Fibroblast of lung (primary cell): Measurements from ENCODE around the gene FBXL17. TPM values are rescaled to one million over a fixed set of nuclear protein-coding genes. Genes with fewer than 3 reads are reported as not detected.
A peak's percentile ranks its signal among the peaks of the same experiment; 100 is the strongest.

Source experiments
- DNase-seq, 2 donors: peaks; one replicate each; pipeline versions ENCODE4 v3.0.0 to v3.0.0-alpha.2; 2010; ENCODE audit warnings: low read depth in 2 of 2
- H2AFZ ChIP-seq: 2 replicates; pipeline ENCODE4 v1.5.1; 2012; ENCODE audit warnings: low read length, control low read depth, inconsistent platforms
- H3K27ac ChIP-seq: 2 replicates; pipeline ENCODE4 v1.5.1; 2011; ENCODE audit warnings: low read length, control low read depth; ENCODE audit not compliant: insufficient read depth
- H3K27me3 ChIP-seq: 2 replicates; pipeline ENCODE4 v1.5.1; 2011; ENCODE audit warnings: mild to moderate bottlenecking, low read length; ENCODE audit not compliant: control insufficient read depth, insufficient read depth
- H3K36me3 ChIP-seq: 2 replicates; pipeline ENCODE4 v1.5.1; 2011; ENCODE audit warnings: low read length; ENCODE audit not compliant: control insufficient read depth, insufficient read depth
- H3K4me1 ChIP-seq: 2 replicates; pipeline ENCODE4 v1.5.1; 2011; ENCODE audit warnings: low read length; ENCODE audit not compliant: control insufficient read depth, insufficient read depth; ENCODE audit errors: extremely low read depth
- H3K4me2 ChIP-seq: 2 replicates; pipeline ENCODE4 v1.5.1; 2011; ENCODE audit warnings: low read length, control low read depth; ENCODE audit not compliant: insufficient read depth; ENCODE audit errors: extremely low read depth
- H3K4me3 ChIP-seq, 4 experiments: fragments of 200-600 bp in 1 of 4; sonication (generic) in 1 of 4; replicated peaks in 1 of 4; 2 replicates each; pipeline ENCODE4 v1.5.1; 2011 to 2016; ENCODE audit warnings: low read length in 4 of 4, low read depth in 3 of 4, mild to moderate bottlenecking in 3 of 4, control low read depth in 2 of 4, inconsistent platforms in 1 of 4, mixed read lengths in 1 of 4; ENCODE audit not compliant: insufficient read depth in 1 of 4; ENCODE audit errors: control extremely low read depth in 1 of 4
- H3K79me2 ChIP-seq: 2 replicates; pipeline ENCODE4 v1.5.1; 2012; ENCODE audit warnings: mild to moderate bottlenecking, low read length, inconsistent platforms; ENCODE audit not compliant: control insufficient read depth, insufficient read depth
- H3K9ac ChIP-seq: 2 replicates; pipeline ENCODE4 v1.5.1; 2011; ENCODE audit warnings: mild to moderate bottlenecking, low read length, control low read depth; ENCODE audit not compliant: insufficient read depth
- H3K9me3 ChIP-seq: 2 replicates; pipeline ENCODE4 v1.5.1; 2012; ENCODE audit warnings: low read depth, low read length; ENCODE audit not compliant: control insufficient read depth, insufficient read depth
- H4K20me1 ChIP-seq: 2 replicates; pipeline ENCODE4 v1.5.1; 2011; ENCODE audit warnings: low read length; ENCODE audit not compliant: control insufficient read depth, insufficient read depth; ENCODE audit errors: extremely low read depth
- EZH2 ChIP-seq: IDR thresholded peaks from 2 replicates; pipeline ENCODE4 v1.5.1; 2012; ENCODE audit warnings: low read length, control low read depth, mild to moderate bottlenecking; ENCODE audit errors: missing control alignments
- polyA plus RNA-seq, 2 donors: library from polyadenylated mRNA; depleted of rRNA in 1 of 2; stranded (reverse) in 1 of 2; unstranded in 1 of 2; fragments of >200 nt; gene quantifications; 2 replicates each; pipeline ENCODE4 v1.2.1, GENCODE V29; 2011 to 2012; ENCODE audit warnings: missing spikeins in 1 of 2
- total RNA-seq: library from RNA; depleted of rRNA; stranded (reverse); fragments of >200 nt; gene quantifications from 2 replicates; pipeline ENCODE4 v1.2.1, GENCODE V29; 2014
- TF ChIP-seq, protein P1 (sequence below), 2 donors: IDR thresholded peaks in 1 of 2; conservative IDR thresholded peaks in 1 of 2; 1 replicate in 1 of 2; 2 replicates in 1 of 2; pipeline ENCODE4 v1.5.1; 2011 to 2012; ENCODE audit warnings: low read length in 2 of 2, control low read depth in 1 of 2, inconsistent platforms in 1 of 2, low read depth in 1 of 2, mild to moderate bottlenecking in 1 of 2

FBXL17 gene
- total and polyA plus RNA-seq, 2 donors (not counting 1 experiment from before 2014, with no cell fraction given) = 7.1 to 8.3 TPM

DNA sequence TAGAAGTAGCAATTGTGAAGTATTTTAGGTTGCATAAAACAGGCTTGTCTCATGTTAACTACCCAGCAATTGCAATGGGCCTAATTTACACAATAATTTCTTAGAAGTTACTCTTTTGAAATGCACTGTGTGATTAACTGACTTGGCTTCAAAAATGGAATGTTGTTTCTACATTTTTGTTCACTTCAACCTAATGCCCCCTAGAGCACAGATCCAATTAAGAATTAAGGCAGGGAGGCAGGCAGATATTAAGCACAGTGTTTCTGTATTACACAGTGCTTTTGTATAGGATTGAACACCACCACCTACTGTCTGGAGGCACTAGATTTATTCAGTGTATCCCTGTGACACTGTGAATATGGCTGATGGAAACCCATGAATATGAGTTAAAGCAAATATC, 302.1 kb downstream of the FBXL17 start:
- no peak overlapping the region for H3K4me3 ChIP-seq
- no peak overlapping the region for H3K9ac ChIP-seq
- H3K9me3 ChIP-seq = no peaks in the 10 kb centered on the region
- DNase-seq = peak; percentile 19 to 20
- no peaks in the 10 kb centered on the region for H4K20me1 ChIP-seq
- H3K36me3 ChIP-seq = no peaks in the 10 kb centered on the region
- no peaks in the 10 kb centered on the region for H3K79me2 ChIP-seq
- H3K27me3 ChIP-seq = no peaks in the 10 kb centered on the region
- no peak overlapping the region for H3K4me2 ChIP-seq
- H3K4me1 ChIP-seq = no peaks in the 10 kb centered on the region
- TF ChIP-seq, protein P1, sequence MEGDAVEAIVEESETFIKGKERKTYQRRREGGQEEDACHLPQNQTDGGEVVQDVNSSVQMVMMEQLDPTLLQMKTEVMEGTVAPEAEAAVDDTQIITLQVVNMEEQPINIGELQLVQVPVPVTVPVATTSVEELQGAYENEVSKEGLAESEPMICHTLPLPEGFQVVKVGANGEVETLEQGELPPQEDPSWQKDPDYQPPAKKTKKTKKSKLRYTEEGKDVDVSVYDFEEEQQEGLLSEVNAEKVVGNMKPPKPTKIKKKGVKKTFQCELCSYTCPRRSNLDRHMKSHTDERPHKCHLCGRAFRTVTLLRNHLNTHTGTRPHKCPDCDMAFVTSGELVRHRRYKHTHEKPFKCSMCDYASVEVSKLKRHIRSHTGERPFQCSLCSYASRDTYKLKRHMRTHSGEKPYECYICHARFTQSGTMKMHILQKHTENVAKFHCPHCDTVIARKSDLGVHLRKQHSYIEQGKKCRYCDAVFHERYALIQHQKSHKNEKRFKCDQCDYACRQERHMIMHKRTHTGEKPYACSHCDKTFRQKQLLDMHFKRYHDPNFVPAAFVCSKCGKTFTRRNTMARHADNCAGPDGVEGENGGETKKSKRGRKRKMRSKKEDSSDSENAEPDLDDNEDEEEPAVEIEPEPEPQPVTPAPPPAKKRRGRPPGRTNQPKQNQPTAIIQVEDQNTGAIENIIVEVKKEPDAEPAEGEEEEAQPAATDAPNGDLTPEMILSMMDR (conservative IDR thresholded peaks at IDR 0.05 in 1 of 2, IDR thresholded peaks at IDR 0.05 in 1 of 2; ENCODE audit: low read depth in 1 of 2, low read length in 2 of 2) = no peak
- TF ChIP-seq EZH2 = no peak
- no peak overlapping the region for H3K27ac ChIP-seq
- no peak overlapping the region for H2AFZ ChIP-seq

DNA sequence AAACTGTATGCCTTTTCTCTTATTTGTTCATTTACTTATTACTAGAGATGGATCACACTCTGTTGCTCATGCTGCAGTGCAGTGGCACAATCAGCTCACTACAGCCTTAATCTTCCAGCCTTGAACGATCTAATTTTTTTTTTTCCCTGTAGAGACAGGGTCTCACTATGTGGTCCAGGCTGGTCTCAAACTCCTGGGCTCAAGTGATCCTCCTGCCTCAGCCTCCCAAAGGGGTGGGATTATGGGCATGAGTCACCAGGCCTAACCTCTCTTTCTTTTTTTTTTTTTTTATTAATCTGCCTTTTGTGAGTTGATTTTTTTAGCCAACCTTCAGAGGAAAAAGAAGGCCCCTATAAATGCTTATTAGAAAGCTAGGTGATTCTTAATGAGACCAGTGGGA, 303.0 kb downstream of the FBXL17 start:
- H3K36me3 ChIP-seq = no peaks in the 10 kb centered on the region
- no peak for TF ChIP-seq EZH2
- no peaks in the 10 kb centered on the region for H3K79me2 ChIP-seq
- no peaks in the 10 kb centered on the region for H3K27me3 ChIP-seq
- H3K9ac ChIP-seq = no peak overlapping the region
- no peak overlapping the region for H3K4me3 ChIP-seq
- H2AFZ ChIP-seq = no peak overlapping the region
- H4K20me1 ChIP-seq = no peaks in the 10 kb centered on the region
- no peak overlapping the region for H3K27ac ChIP-seq
- no peak overlapping the region for H3K4me2 ChIP-seq
- no peaks in the 10 kb centered on the region for H3K4me1 ChIP-seq
- no peak for DNase-seq
- H3K9me3 ChIP-seq = no peaks in the 10 kb centered on the region

GRCh38 chr5:108078345-108078744, 303.6 kb downstream of the FBXL17 start:
- Histone ChIP-seq H3K4me2 (no peak overlapping the region), H4K20me1 (no peaks in the 10 kb centered on the region), H3K4me3 (no peak overlapping the region), H3K27me3 (no peaks in the 10 kb centered on the region), H3K9ac (no peak overlapping the region), H3K27ac (no peak overlapping the region), H3K36me3 (no peaks in the 10 kb centered on the region), H2AFZ (no peak overlapping the region), H3K9me3 (no peaks in the 10 kb centered on the region), H3K79me2 (no peaks in the 10 kb centered on the region), H3K4me1 (no peaks in the 10 kb centered on the region)
- no peak for DNase-seq
- TF ChIP-seq EZH2 = no peak
- TF ChIP-seq, protein P1 (conservative IDR thresholded peaks at IDR 0.05 in 1 of 2, IDR thresholded peaks at IDR 0.05 in 1 of 2; ENCODE audit: low read depth in 1 of 2, low read length in 2 of 2) = no peak
